HEK293T (cell line): ENCODE results near the gene ZNF134.

Experiments
- ARNT ChIP-seq: fragments of 450-650 bp; IDR thresholded peaks from 2 replicates; pipeline ENCODE4 v1.6.1; 2017; ENCODE audit warnings: mild to moderate bottlenecking
- BHLHE40 ChIP-seq: fragments of 450-650 bp; IDR thresholded peaks from 2 replicates; pipeline ENCODE4 v1.6.1; 2016; ENCODE audit warnings: mild to moderate bottlenecking, moderate library complexity, borderline replicate concordance
- ELF4 ChIP-seq: fragments of 450-650 bp; IDR thresholded peaks from 2 replicates; pipeline ENCODE4 v1.6.1; 2017; ENCODE audit warnings: antibody characterized with exemption
- FOXA1 ChIP-seq: fragments of 450-650 bp; IDR thresholded peaks from 2 replicates; pipeline ENCODE4 v1.6.1; 2016; ENCODE audit warnings: mild to moderate bottlenecking
- FOXK2 ChIP-seq: fragments of 450-650 bp; IDR thresholded peaks from 2 replicates; pipeline ENCODE4 v1.6.1; 2016; ENCODE audit warnings: mild to moderate bottlenecking
- PKNOX1 ChIP-seq: fragments of 450-650 bp; IDR thresholded peaks from 2 replicates; pipeline ENCODE4 v1.6.1; 2016
- SP1 ChIP-seq: fragments of 450-650 bp; IDR thresholded peaks from 2 replicates; pipeline ENCODE4 v1.6.1; 2017
- SUZ12 ChIP-seq: fragments of 450-650 bp; IDR thresholded peaks from 2 replicates; pipeline ENCODE4 v1.6.1; 2016; ENCODE audit warnings: mild to moderate bottlenecking
- TARDBP ChIP-seq: fragments of 450-650 bp; IDR thresholded peaks from 2 replicates; pipeline ENCODE4 v1.6.1; 2016

- TF ChIP-seq FOXK2 (no peak), TARDBP (no peak), ELF4 (no peak), ARNT (no peak), PKNOX1 (no peak), BHLHE40 (no peak), SUZ12 (no peak), SP1 (no peak), FOXA1 (no peak)
Observed at GRCh38 chr19:57583521-57584416, 30.3 kb upstream of the ZNF134 start, which contains the start of gene ZIK1.
